ENCODE results near the gene SSBP4. TPM values are rescaled to one million over a fixed set of nuclear protein-coding genes. Genes with fewer than 3 reads are reported as not detected.

SSBP4 gene
- total and polyA plus RNA-seq, 2 of the 4 experiments (the other 2 are of a cell fraction), result 14.9 to 39.7 TPM

GRCh38 chr19:18460900-18461299 lies 41.7 kb downstream of the SSBP4 start:
- DNase-seq, result no peak
- in situ Hi-C loops (cut with MboI; ENCODE audit: low sequenced_read_pairs), result no loop called here

More at GRCh38 chr19:18460900-18461299, 41.7 kb downstream of the SSBP4 start:
- intact Hi-C loops (cut with micrococcal nuclease), result no loop called here
- 86% methylated on average over 8 of the region's 12 CpGs; no CpG with 5 or more reads in 1 of the 2 experiments for WGBS, 2 experiments (ENCODE audit: extremely low coverage in 2 of 2, insufficient read length in 1 of 2)
- no peak overlapping the region for H3K4me3 ChIP-seq (ENCODE audit: insufficient read depth, low read depth, low read length)
- peak overlapping the region; percentile 17 for H2AFZ ChIP-seq (replicated peaks; ENCODE audit: low read length, poor library complexity)
- ChIA-PET POLR2A (ENCODE audit: unreplicated experiment) (no interaction called here), CTCF (interaction anchor here (1.3 kb wide), 1 partner anchor 60 kb away, joined by 4 read pairs; no protein-coding TSS in a partner anchor)
- peak overlapping the region; percentile 22 for H3K14ac ChIP-seq (replicated peaks; ENCODE audit: low read depth, low read length)
- H2BK15ac ChIP-seq (ENCODE audit: low read depth, low read length), result no peak overlapping the region
- peak overlapping the region in 1 of 2 experiments; percentile 66; a peak in 1 of 4 replicates for H4K8ac ChIP-seq (ENCODE audit: low read depth in 2 of 2, low read length in 2 of 2)
- peak overlapping the region; percentile 58 for H4K91ac ChIP-seq (ENCODE audit: insufficient read depth, low read depth, low read length)
- 0 out of 2 replicates have a peak overlapping the region, but pooled peaks have one; percentile 1 for H2BK120ac ChIP-seq (ENCODE audit: low read depth, low read length)
- H3K27ac ChIP-seq (ENCODE audit: insufficient read depth, low read length), result peak overlapping the region; percentile 64
- peak overlapping the region; percentile 69; the same call in 1 of the 2 replicates for H3K18ac ChIP-seq (ENCODE audit: low read depth, low read length)
- H3K36me3 ChIP-seq (ENCODE audit: control insufficient read depth, insufficient read depth, low read length), result peaks cover 59% of the 10 kb centered on the region
- peaks cover 74% of the 10 kb centered on the region for H4K20me1 ChIP-seq (ENCODE audit: insufficient read depth, low read length)
- H3K56ac ChIP-seq (ENCODE audit: extremely low read depth, insufficient read depth, low read length), result no peak overlapping the region
- H3K9ac ChIP-seq (ENCODE audit: low read depth, low read length), result peak overlapping the region; percentile 22; the same call in 1 of the 2 replicates
- dilution Hi-C loops (cut with HindIII; ENCODE audit: low sequenced_read_pairs, unreplicated experiment), result no loop called here
- H2BK5ac ChIP-seq (ENCODE audit: low read depth, low read length, poor library complexity, severe bottlenecking), result peak overlapping the region; percentile 54
- H2AK5ac ChIP-seq (ENCODE audit: low read depth, low read length), result peak overlapping the region; percentile 85
- H2BK20ac ChIP-seq (ENCODE audit: low read depth, low read length), result 0 out of 2 replicates have a peak overlapping the region, but pooled peaks have one; percentile 11
- ATAC-seq (ENCODE audit: low read depth), result no peak
- no peaks in the 10 kb centered on the region for H3K27me3 ChIP-seq (ENCODE audit: control insufficient read depth, insufficient read depth, low read length)
- peak overlapping the region; percentile 5 for H2AK9ac ChIP-seq (replicated peaks; ENCODE audit: low read depth, low read length, poor library complexity)
- H3K9me3 ChIP-seq (ENCODE audit: control insufficient read depth, insufficient read depth, low read length), result peaks cover 3% of the 10 kb centered on the region; the same call in 1 of the 2 replicates
- BruUV-seq (replicated peaks), result no TSS peak
- TF ChIP-seq NFE2L2 (IDR thresholded peaks at IDR 0.05; ENCODE audit: low read depth, low read length) (no peak), FOS (IDR thresholded peaks at IDR 0.05; ENCODE audit: low read depth, low read length) (no peak), MAFK (IDR thresholded peaks at IDR 0.05; ENCODE audit: low read depth, low read length) (no peak), CEBPB (IDR thresholded peaks at IDR 0.05; ENCODE audit: low read depth, low read length) (no peak), MAZ (IDR thresholded peaks at IDR 0.05; ENCODE audit: borderline replicate concordance, low read depth, low read length) (no peak)
- H3K79me1 ChIP-seq (ENCODE audit: low read depth in 1 of 2, low read length in 2 of 2), result peaks cover 16 to 81% of the 10 kb centered on the region in 2 experiments
- peaks cover 29% of the 10 kb centered on the region for H3K4me1 ChIP-seq (ENCODE audit: control insufficient read depth, insufficient read depth, low read length)
- peak overlapping the region; percentile 6 for H3K23ac ChIP-seq (ENCODE audit: low read depth, low read length)
- H3K9me1 ChIP-seq (ENCODE audit: insufficient read depth, low read length), result peaks cover 35% of the 10 kb centered on the region
- no peak overlapping the region for H3K4me2 ChIP-seq (ENCODE audit: low read depth, low read length)
- peak overlapping the region; percentile 11; the same call in 1 of the 2 replicates for H4K5ac ChIP-seq (ENCODE audit: low read depth, low read length)
- H3K4ac ChIP-seq (ENCODE audit: low read depth, low read length), result peak overlapping the region; percentile 69
